Measurements from ENCODE around the gene WFDC8. TPM values are rescaled to one million over a fixed set of nuclear protein-coding genes. Genes with fewer than 3 reads are reported as not detected.

Gene WFDC8
- not detected in 2 replicates for total RNA-seq

GRCh38 chr20:45579184-45579583 lies at the start of gene WFDC8:
WFDC8 (minus strand) TSS chr20:45579284; CDS start chr20:45579247, 37 bp downstream.

GRCh38 chr20:45547206-45547770 lies 31.8 kb downstream of the WFDC8 start, which contains the start of gene EPPIN:
EPPIN (minus strand) TSS chr20:45547401; CDS start chr20:45547357, 44 bp downstream.

GRCh38 chr20:45539382-45539781 lies 39.7 kb downstream of the WFDC8 start, which contains the start of gene WFDC6:
WFDC6 (minus strand) TSS chr20:45539482; CDS start chr20:45539407, 75 bp downstream.

GRCh38 chr20:45515147-45515913 lies 63.8 kb downstream of the WFDC8 start, which contains the start of gene SPINT3:
SPINT3 (minus strand) TSS chr20:45515622; CDS start chr20:45515608, 14 bp downstream.

Other genes starting within 250 kb of the WFDC8 start
- 43.5 and 50.7 TPM in 2 replicates for gene SDC4, start 230.9 kb downstream of the WFDC8 start, total RNA-seq
- gene SYS1, start 216.1 kb downstream of the WFDC8 start, total RNA-seq = 26.4 and 43.4 TPM in 2 replicates
- gene TP53TG5, start 201.0 kb downstream of the WFDC8 start, total RNA-seq = not detected in 2 replicates
- 7.9 and 10.1 TPM in 2 replicates for gene DBNDD2, start 171.0 kb downstream of the WFDC8 start, total RNA-seq
- 91.3 and 93.3 TPM in 2 replicates for gene PIGT, start 163.1 kb downstream of the WFDC8 start, total RNA-seq
- gene WFDC2, start 109.5 kb downstream of the WFDC8 start, total RNA-seq = not detected in 2 replicates
- gene SPINT3, start 63.7 kb downstream of the WFDC8 start, total RNA-seq = not detected in 2 replicates
- not detected in 2 replicates for gene WFDC6, start 39.8 kb downstream of the WFDC8 start, total RNA-seq
- not detected in 2 replicates for gene EPPIN, start 31.9 kb downstream of the WFDC8 start, total RNA-seq
- not detected in 2 replicates for gene WFDC10A, start 50.5 kb upstream of the WFDC8 start, total RNA-seq
- gene WFDC9, start 52.0 kb upstream of the WFDC8 start, total RNA-seq = not detected in 2 replicates
- gene WFDC11, start 91.0 kb upstream of the WFDC8 start, total RNA-seq = not detected in 2 replicates
- not detected in 2 replicates for gene WFDC13, start 122.8 kb upstream of the WFDC8 start, total RNA-seq
- not detected in 2 replicates for gene WFDC10B, start 125.7 kb upstream of the WFDC8 start, total RNA-seq
- gene SPINT4, start 143.1 kb upstream of the WFDC8 start, total RNA-seq = not detected in 2 replicates
- gene WFDC3, start 212.6 kb upstream of the WFDC8 start, total RNA-seq = not detected in 2 replicates
- gene DNTTIP1, start 212.7 kb upstream of the WFDC8 start, total RNA-seq = 17.2 and 25.1 TPM in 2 replicates
- 19.6 and 32.7 TPM in 2 replicates for gene UBE2C, start 233.4 kb upstream of the WFDC8 start, total RNA-seq
- gene TNNC2, start 248.0 kb upstream of the WFDC8 start, total RNA-seq = not detected in 2 replicates

All from cardiac atrium fibroblast (primary cell).